ENCODE results near the gene MTOR. TPM values are rescaled to one million over a fixed set of nuclear protein-coding genes. Genes with fewer than 3 reads are reported as not detected.

The MTOR gene
- total RNA-seq, 6 experiments from 2014 or later: 36.6 to 41.2 (median 38.2) TPM

- no peak for TF ChIP-seq CTCF (IDR thresholded peaks at IDR 0.05)
- Mint-ChIP-seq H3K4me1 (ENCODE audit: low read depth) (0 out of 2 replicates have a peak, but pooled peaks cover 6% of the 10 kb centered on the region), H3K27ac (no peak overlapping the region), H3K27me3 (ENCODE audit: insufficient read depth) (no peaks in the 10 kb centered on the region), H3K9me3 (no peaks in the 10 kb centered on the region), H3K36me3 (ENCODE audit: low read depth) (peaks cover 39% of the 10 kb centered on the region), H3K4me3 (no peak overlapping the region)
- DNase-seq: no peak
These were observed 50.3 kb downstream of the MTOR start for GRCh38 chr1:11211925-11212587.

GRCh38 chr1:11211461-11211860, 50.9 kb downstream of the MTOR start:
- Mint-ChIP-seq H3K36me3 (ENCODE audit: low read depth) (peaks cover 33% of the 10 kb centered on the region), H3K4me1 (ENCODE audit: low read depth) (0 out of 2 replicates have a peak, but pooled peaks cover 6% of the 10 kb centered on the region), H3K27me3 (ENCODE audit: insufficient read depth) (no peaks in the 10 kb centered on the region), H3K4me3 (no peak overlapping the region), H3K27ac (no peak overlapping the region), H3K9me3 (no peaks in the 10 kb centered on the region)
- no peak for TF ChIP-seq CTCF (IDR thresholded peaks at IDR 0.05)
- DNase-seq: no peak

- no peaks in the 10 kb centered on the region for H3K9me3 Mint-ChIP-seq
- DNase-seq: no peak
- no peak for TF ChIP-seq CTCF (IDR thresholded peaks at IDR 0.05)
- H3K27ac Mint-ChIP-seq: peak overlapping the region; percentile 8; the same call in 1 of the 2 replicates
- peaks cover 29% of the 10 kb centered on the region for H3K36me3 Mint-ChIP-seq (ENCODE audit: low read depth)
- peaks cover 2% of the 10 kb centered on the region; the same call in 1 of the 2 replicates for H3K27me3 Mint-ChIP-seq (ENCODE audit: insufficient read depth)
- no peak overlapping the region for H3K4me3 Mint-ChIP-seq
- H3K4me1 Mint-ChIP-seq (ENCODE audit: low read depth): 0 out of 2 replicates have a peak, but pooled peaks cover 6% of the 10 kb centered on the region
These were observed 54.3 kb downstream of the MTOR start for GRCh38 chr1:11207898-11208611.

- Mint-ChIP-seq H3K4me3 (no peak overlapping the region), H3K36me3 (ENCODE audit: low read depth) (peaks cover 14% of the 10 kb centered on the region), H3K27ac (no peak overlapping the region), H3K9me3 (no peaks in the 10 kb centered on the region), H3K4me1 (ENCODE audit: low read depth) (0 out of 2 replicates have a peak, but pooled peaks cover 6% of the 10 kb centered on the region), H3K27me3 (ENCODE audit: insufficient read depth) (peaks cover 2% of the 10 kb centered on the region; the same call in 1 of the 2 replicates)
- DNase-seq: no peak
- TF ChIP-seq CTCF (IDR thresholded peaks at IDR 0.05): no peak
These were observed 57.8 kb downstream of the MTOR start for GRCh38 chr1:11204396-11205190.

GRCh38 chr1:11198851-11199594, 63.3 kb downstream of the MTOR start:
- no peak overlapping the region for H3K4me3 Mint-ChIP-seq
- H3K4me1 Mint-ChIP-seq (ENCODE audit: low read depth): peaks cover 6% of the 10 kb centered on the region
- DNase-seq: no peak
- H3K27me3 Mint-ChIP-seq (ENCODE audit: insufficient read depth): peaks cover 2% of the 10 kb centered on the region; the same call in 1 of the 2 replicates
- peaks cover 30% of the 10 kb centered on the region for H3K36me3 Mint-ChIP-seq (ENCODE audit: low read depth)
- H3K9me3 Mint-ChIP-seq: no peaks in the 10 kb centered on the region
- no peak overlapping the region for H3K27ac Mint-ChIP-seq
- no peak for TF ChIP-seq CTCF (IDR thresholded peaks at IDR 0.05)

All from HFFc6 (cell line).